ENCODE data around the gene MATK. TPM values are rescaled to one million over a fixed set of nuclear protein-coding genes. Genes with fewer than 3 reads are reported as not detected.
"Not testable (repeated sequence)": the region's sequence is repeated elsewhere in the genome, so short reads cannot be mapped to it uniquely, and the experiment has no call there.

The MATK gene
- total and polyA plus RNA-seq, 7 donors = 0.16 to 0.68 (median 0.32) TPM

DNA sequence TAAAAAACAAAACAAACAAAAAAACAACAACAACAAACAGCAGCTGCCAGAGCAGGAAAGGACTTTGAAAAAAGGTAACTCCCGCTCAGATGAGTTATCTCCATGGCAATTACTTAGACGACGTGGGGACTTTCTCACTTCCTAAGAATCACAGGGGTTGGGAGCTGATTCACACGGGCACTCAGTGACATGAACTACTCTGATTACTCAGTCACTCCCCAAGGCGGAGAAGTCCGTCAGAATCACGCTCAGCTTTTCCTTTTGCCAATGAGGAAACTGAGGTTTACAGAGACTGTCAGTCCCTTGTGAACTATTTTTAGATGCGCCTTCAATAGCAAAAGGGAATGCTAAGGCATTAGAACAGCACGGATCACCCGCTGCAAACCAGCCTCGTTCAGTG lies 32.3 kb upstream of the MATK start:
- no peaks in the 10 kb centered on the region for H3K9me3 ChIP-seq
- H3K36me3 ChIP-seq (ENCODE audit: insufficient read depth in 1 of 2, low read depth in 1 of 2) = no peaks in the 10 kb centered on the region
- TF ChIP-seq, protein P1, sequence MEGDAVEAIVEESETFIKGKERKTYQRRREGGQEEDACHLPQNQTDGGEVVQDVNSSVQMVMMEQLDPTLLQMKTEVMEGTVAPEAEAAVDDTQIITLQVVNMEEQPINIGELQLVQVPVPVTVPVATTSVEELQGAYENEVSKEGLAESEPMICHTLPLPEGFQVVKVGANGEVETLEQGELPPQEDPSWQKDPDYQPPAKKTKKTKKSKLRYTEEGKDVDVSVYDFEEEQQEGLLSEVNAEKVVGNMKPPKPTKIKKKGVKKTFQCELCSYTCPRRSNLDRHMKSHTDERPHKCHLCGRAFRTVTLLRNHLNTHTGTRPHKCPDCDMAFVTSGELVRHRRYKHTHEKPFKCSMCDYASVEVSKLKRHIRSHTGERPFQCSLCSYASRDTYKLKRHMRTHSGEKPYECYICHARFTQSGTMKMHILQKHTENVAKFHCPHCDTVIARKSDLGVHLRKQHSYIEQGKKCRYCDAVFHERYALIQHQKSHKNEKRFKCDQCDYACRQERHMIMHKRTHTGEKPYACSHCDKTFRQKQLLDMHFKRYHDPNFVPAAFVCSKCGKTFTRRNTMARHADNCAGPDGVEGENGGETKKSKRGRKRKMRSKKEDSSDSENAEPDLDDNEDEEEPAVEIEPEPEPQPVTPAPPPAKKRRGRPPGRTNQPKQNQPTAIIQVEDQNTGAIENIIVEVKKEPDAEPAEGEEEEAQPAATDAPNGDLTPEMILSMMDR (IDR thresholded peaks at IDR 0.05) = no peak
- 28 to 35% (median 31%) methylated on average over 11 of the region's 11 CpGs for WGBS, 3 donors
- no peak overlapping the region for H3K4me3 ChIP-seq
- no peak overlapping the region for H3K27ac ChIP-seq
- no peak for ATAC-seq
- peaks cover 0 to 27% (median 10%) of the 10 kb centered on the region in 3 donors for H3K27me3 ChIP-seq (ENCODE audit: insufficient read depth in 3 of 3, low read length in 2 of 3)
- intact Hi-C loops (cut with DNase I) = no loop called here
- DNase-seq = no peak
- H3K4me1 ChIP-seq = no peaks in the 10 kb centered on the region

DNA sequence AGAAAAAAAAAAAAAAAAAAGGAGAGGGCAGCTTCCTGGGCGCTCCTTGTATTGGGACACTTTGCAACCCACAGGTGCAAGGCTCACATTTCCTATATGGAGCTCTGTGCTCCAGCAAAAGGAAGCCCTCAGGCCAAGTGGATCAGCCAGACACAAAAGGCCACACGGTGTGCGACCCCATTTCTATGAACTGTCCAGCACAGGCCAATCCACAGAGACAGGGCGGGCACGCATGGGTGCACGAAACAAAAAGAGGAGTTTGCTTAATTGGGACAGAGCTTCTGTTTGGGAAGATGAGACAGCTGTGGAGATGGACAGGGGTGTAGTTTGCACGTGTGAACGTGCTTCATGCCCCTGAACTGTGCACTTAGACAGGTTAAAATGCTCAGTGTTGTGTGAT lies 31.6 kb upstream of the MATK start:
- Histone ChIP-seq H3K4me1 (no peaks in the 10 kb centered on the region), H3K9me3 (no peaks in the 10 kb centered on the region), H3K36me3 (ENCODE audit: insufficient read depth in 1 of 2, low read depth in 1 of 2) (no peaks in the 10 kb centered on the region), H3K27me3 (ENCODE audit: insufficient read depth in 3 of 3, low read length in 2 of 3) (peaks cover 0 to 21% (median 7%) of the 10 kb centered on the region in 3 donors), H3K27ac (no peak overlapping the region), H3K4me3 (no peak overlapping the region)
- no peak for DNase-seq
- TF ChIP-seq, protein P1 (IDR thresholded peaks at IDR 0.05) = no peak
- intact Hi-C loops (cut with DNase I) = no loop called here
- 78 to 79% (median 79%) methylated on average over 8 of the region's 8 CpGs for WGBS, 3 donors
- ATAC-seq = no peak

DNA sequence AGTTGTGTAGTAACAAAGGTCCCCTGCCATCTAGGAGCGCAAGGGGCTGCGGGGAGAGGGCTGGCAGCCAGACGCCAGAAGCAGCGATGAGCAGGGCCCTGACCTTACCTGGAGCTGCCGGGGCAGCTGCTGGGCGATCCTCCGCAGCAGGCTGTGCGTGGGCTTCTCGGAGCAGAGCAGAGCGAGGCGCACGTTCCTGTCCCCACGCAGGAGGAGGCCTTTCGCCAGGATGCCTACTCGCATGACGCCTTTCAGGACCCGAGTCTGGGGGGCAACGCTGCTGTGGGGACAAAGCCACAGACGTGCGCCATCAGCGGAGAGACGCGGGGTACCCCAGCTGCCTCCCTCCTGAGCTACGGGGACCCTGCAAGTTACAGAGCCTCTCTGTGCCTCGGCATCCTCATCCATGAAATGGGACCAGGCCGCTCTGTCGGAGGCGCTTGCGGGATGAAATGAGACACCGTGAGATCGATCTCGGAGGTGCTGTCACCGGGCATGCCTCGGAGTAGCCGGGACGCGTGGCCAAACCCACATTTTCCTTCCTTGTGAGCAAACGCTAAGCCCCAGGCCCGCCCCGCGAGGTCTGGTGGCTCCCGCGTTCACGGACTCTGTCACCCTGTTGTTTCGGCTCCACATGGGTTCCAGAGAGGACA lies 30.5 kb upstream of the MATK start:
- H3K4me1 ChIP-seq = no peaks in the 10 kb centered on the region
- ATAC-seq = no peak
- 86 to 88% (median 86%) methylated on average over 45 of the region's 45 CpGs for WGBS, 3 donors
- intact Hi-C loops (cut with DNase I) = no loop called here
- H3K27me3 ChIP-seq (ENCODE audit: insufficient read depth in 3 of 3, low read length in 2 of 3) = peaks cover 0 to 23% (median 9%) of the 10 kb centered on the region in 3 donors
- no peak overlapping the region for H3K27ac ChIP-seq
- H3K9me3 ChIP-seq = no peaks in the 10 kb centered on the region
- TF ChIP-seq, protein P1 (IDR thresholded peaks at IDR 0.05) = no peak
- no peak overlapping the region for H3K4me3 ChIP-seq
- no peaks in the 10 kb centered on the region for H3K36me3 ChIP-seq (ENCODE audit: insufficient read depth in 1 of 2, low read depth in 1 of 2)
- no peak for DNase-seq

DNA sequence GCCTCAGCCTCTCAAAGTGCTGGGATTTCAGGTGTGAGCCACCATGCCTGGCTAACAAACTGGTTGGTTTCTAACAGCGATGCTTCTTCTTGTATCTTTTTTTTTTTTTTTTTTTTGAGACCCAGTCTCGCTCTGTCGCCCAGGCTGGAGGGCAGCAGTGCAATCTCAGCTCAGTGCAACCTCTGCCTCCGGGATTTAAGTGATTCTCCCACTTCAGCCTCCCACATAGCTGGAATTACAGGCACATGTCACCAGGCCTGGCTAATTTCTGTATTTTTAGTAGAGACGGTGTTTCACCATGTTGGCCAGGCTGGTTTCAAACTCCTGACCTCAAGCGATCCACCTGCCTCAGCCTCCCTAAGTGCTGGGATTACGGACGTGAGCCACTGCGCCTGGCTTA lies 30.0 kb upstream of the MATK start:
- 85 to 91% (median 89%) methylated on average over 8 to 9 of the region's 9 CpGs for WGBS, 3 donors
- H3K27ac ChIP-seq; ATAC-seq; intact Hi-C loops (cut with DNase I); H3K9me3 ChIP-seq; H3K4me1 ChIP-seq; H3K36me3 ChIP-seq (ENCODE audit: insufficient read depth in 1 of 2, low read depth in 1 of 2); DNase-seq; H3K4me3 ChIP-seq: not testable (repeated sequence)
- H3K27me3 ChIP-seq (ENCODE audit: insufficient read depth in 3 of 3, low read length in 2 of 3) = peaks cover 0 to 29% (median 10%) of the 10 kb centered on the region in 3 donors

DNA sequence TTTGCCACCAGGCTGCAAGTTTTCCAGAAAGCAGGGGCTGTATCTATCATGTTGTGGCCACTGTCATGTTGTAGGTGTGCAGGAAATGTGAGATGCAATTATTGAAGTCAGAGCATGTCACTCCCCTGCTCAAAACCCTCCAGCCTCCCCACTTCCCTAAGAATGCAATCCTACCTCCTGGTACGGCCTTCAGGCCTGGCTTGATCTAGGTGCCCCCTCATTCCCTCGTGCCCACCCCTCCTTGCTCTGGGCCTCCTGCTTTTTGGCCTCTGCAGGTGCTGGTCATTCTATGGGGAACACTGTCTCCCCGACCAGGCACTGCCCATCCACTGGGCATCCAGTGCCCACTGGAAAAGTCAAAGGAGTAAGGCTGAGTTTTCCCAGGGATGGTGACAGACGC lies 28.5 kb upstream of the MATK start:
- no peak for DNase-seq
- H3K4me3 ChIP-seq = no peak overlapping the region
- no peaks in the 10 kb centered on the region for H3K9me3 ChIP-seq
- H3K36me3 ChIP-seq (ENCODE audit: insufficient read depth in 1 of 2, low read depth in 1 of 2) = no peaks in the 10 kb centered on the region
- peaks cover 0 to 37% (median 7%) of the 10 kb centered on the region in 3 donors for H3K27me3 ChIP-seq (ENCODE audit: insufficient read depth in 3 of 3, low read length in 2 of 3)
- H3K4me1 ChIP-seq = no peaks in the 10 kb centered on the region
- ATAC-seq = no peak
- WGBS, 3 donors = 82 to 89% (median 87%) methylated on average over 4 of the region's 4 CpGs
- intact Hi-C loops (cut with DNase I) = no loop called here
- TF ChIP-seq, protein P1 (IDR thresholded peaks at IDR 0.05) = no peak
- no peak overlapping the region for H3K27ac ChIP-seq
